ENCODE measurements around the gene VWA3B. TPM values are rescaled to one million over a fixed set of nuclear protein-coding genes. Genes with fewer than 3 reads are reported as not detected.
"Not testable (repeated sequence)": the region's sequence is repeated elsewhere in the genome, so short reads cannot be mapped to it uniquely, and the experiment has no call there.

The VWA3B gene
- total RNA-seq, 1 experiment from 2014 or later: not detected

- H3K79me2 ChIP-seq (ENCODE audit: low read length); H3K9me3 ChIP-seq (ENCODE audit: low read length); H3K9ac ChIP-seq (ENCODE audit: low read length); H3K4me3 ChIP-seq (ENCODE audit: low read length); H3K36me3 ChIP-seq (ENCODE audit: insufficient read depth, low read length); H3K4me2 ChIP-seq (ENCODE audit: low read depth, low read length, poor library complexity, severe bottlenecking); H3K4me1 ChIP-seq (ENCODE audit: low read length); H3K27me3 ChIP-seq (ENCODE audit: low read length); H3K27ac ChIP-seq (ENCODE audit: low read length); H2AFZ ChIP-seq (ENCODE audit: low read length); H4K20me1 ChIP-seq (ENCODE audit: insufficient read depth, low read depth, low read length); DNase-seq; H3K9me2 ChIP-seq (replicated peaks; ENCODE audit: insufficient read depth, low read length): not testable (repeated sequence)
Measured at GRCh38 chr2:98307131-98307696, 220.2 kb downstream of the VWA3B start.

GRCh38 chr2:98308068-98308467 is 221.1 kb downstream of the VWA3B start:
- H2AFZ ChIP-seq (ENCODE audit: low read length): no peak overlapping the region
- H3K27me3 ChIP-seq (ENCODE audit: low read length): no peaks in the 10 kb centered on the region
- H3K9me3 ChIP-seq (ENCODE audit: low read length): no peaks in the 10 kb centered on the region
- DNase-seq: no peak
- no peaks in the 10 kb centered on the region for H4K20me1 ChIP-seq (ENCODE audit: insufficient read depth, low read depth, low read length)
- H3K36me3 ChIP-seq (ENCODE audit: insufficient read depth, low read length): no peaks in the 10 kb centered on the region
- no peak overlapping the region for H3K4me2 ChIP-seq (ENCODE audit: low read depth, low read length, poor library complexity, severe bottlenecking)
- no peaks in the 10 kb centered on the region; the same call in 1 of the 2 replicates for H3K4me1 ChIP-seq (ENCODE audit: low read length)
- no peak overlapping the region for H3K9ac ChIP-seq (ENCODE audit: low read length)
- no peak overlapping the region for H3K4me3 ChIP-seq (ENCODE audit: low read length)
- no peaks in the 10 kb centered on the region for H3K9me2 ChIP-seq (replicated peaks; ENCODE audit: insufficient read depth, low read length)
- no peak overlapping the region for H3K27ac ChIP-seq (ENCODE audit: low read length)
- no peaks in the 10 kb centered on the region for H3K79me2 ChIP-seq (ENCODE audit: low read length)

- Histone ChIP-seq H3K9me3 (ENCODE audit: low read length) (no peaks in the 10 kb centered on the region), H3K4me2 (ENCODE audit: low read depth, low read length, poor library complexity, severe bottlenecking) (no peak overlapping the region), H3K79me2 (ENCODE audit: low read length) (no peaks in the 10 kb centered on the region), H4K20me1 (ENCODE audit: insufficient read depth, low read depth, low read length) (no peaks in the 10 kb centered on the region), H3K27ac (ENCODE audit: low read length) (no peak overlapping the region), H3K36me3 (ENCODE audit: insufficient read depth, low read length) (no peaks in the 10 kb centered on the region), H3K4me1 (ENCODE audit: low read length) (no peaks in the 10 kb centered on the region; the same call in 1 of the 2 replicates), H3K4me3 (ENCODE audit: low read length) (no peak overlapping the region), H3K27me3 (ENCODE audit: low read length) (no peaks in the 10 kb centered on the region), H3K9ac (ENCODE audit: low read length) (no peak overlapping the region), H3K9me2 (replicated peaks; ENCODE audit: insufficient read depth, low read length) (no peaks in the 10 kb centered on the region), H2AFZ (ENCODE audit: low read length) (no peak overlapping the region)
- DNase-seq: no peak
Measured at GRCh38 chr2:98308532-98308931, 221.6 kb downstream of the VWA3B start.

- H3K27me3 ChIP-seq (ENCODE audit: low read length): no peaks in the 10 kb centered on the region
- no peak overlapping the region for H3K27ac ChIP-seq (ENCODE audit: low read length)
- H3K9ac ChIP-seq (ENCODE audit: low read length): no peak overlapping the region
- H3K4me1 ChIP-seq (ENCODE audit: low read length): no peaks in the 10 kb centered on the region; the same call in 1 of the 2 replicates
- H2AFZ ChIP-seq (ENCODE audit: low read length): no peak overlapping the region
- DNase-seq: no peak
- no peaks in the 10 kb centered on the region for H3K9me3 ChIP-seq (ENCODE audit: low read length)
- no peaks in the 10 kb centered on the region for H4K20me1 ChIP-seq (ENCODE audit: insufficient read depth, low read depth, low read length)
- no peaks in the 10 kb centered on the region for H3K36me3 ChIP-seq (ENCODE audit: insufficient read depth, low read length)
- H3K4me2 ChIP-seq (ENCODE audit: low read depth, low read length, poor library complexity, severe bottlenecking): no peak overlapping the region
- no peaks in the 10 kb centered on the region for H3K9me2 ChIP-seq (replicated peaks; ENCODE audit: insufficient read depth, low read length)
- H3K4me3 ChIP-seq (ENCODE audit: low read length): no peak overlapping the region
- H3K79me2 ChIP-seq (ENCODE audit: low read length): no peaks in the 10 kb centered on the region
Measured at GRCh38 chr2:98309580-98309979, 222.6 kb downstream of the VWA3B start.

GRCh38 chr2:98310010-98310409 is 223.0 kb downstream of the VWA3B start:
- Histone ChIP-seq H4K20me1 (ENCODE audit: insufficient read depth, low read depth, low read length) (no peaks in the 10 kb centered on the region), H3K4me3 (ENCODE audit: low read length) (no peak overlapping the region), H2AFZ (ENCODE audit: low read length) (no peak overlapping the region), H3K4me2 (ENCODE audit: low read depth, low read length, poor library complexity, severe bottlenecking) (no peak overlapping the region), H3K4me1 (ENCODE audit: low read length) (no peaks in the 10 kb centered on the region; the same call in 1 of the 2 replicates), H3K79me2 (ENCODE audit: low read length) (no peaks in the 10 kb centered on the region), H3K36me3 (ENCODE audit: insufficient read depth, low read length) (no peaks in the 10 kb centered on the region), H3K9ac (ENCODE audit: low read length) (no peak overlapping the region), H3K27ac (ENCODE audit: low read length) (no peak overlapping the region), H3K9me3 (ENCODE audit: low read length) (no peaks in the 10 kb centered on the region), H3K27me3 (ENCODE audit: low read length) (no peaks in the 10 kb centered on the region), H3K9me2 (replicated peaks; ENCODE audit: insufficient read depth, low read length) (no peaks in the 10 kb centered on the region)
- DNase-seq: no peak

- Histone ChIP-seq H4K20me1 (ENCODE audit: insufficient read depth, low read depth, low read length) (no peaks in the 10 kb centered on the region), H3K27me3 (ENCODE audit: low read length) (no peaks in the 10 kb centered on the region), H3K79me2 (ENCODE audit: low read length) (no peaks in the 10 kb centered on the region), H3K9ac (ENCODE audit: low read length) (no peak overlapping the region), H3K9me3 (ENCODE audit: low read length) (no peaks in the 10 kb centered on the region), H3K27ac (ENCODE audit: low read length) (no peak overlapping the region), H3K4me2 (ENCODE audit: low read depth, low read length, poor library complexity, severe bottlenecking) (no peak overlapping the region), H3K9me2 (replicated peaks; ENCODE audit: insufficient read depth, low read length) (no peaks in the 10 kb centered on the region), H3K36me3 (ENCODE audit: insufficient read depth, low read length) (no peaks in the 10 kb centered on the region), H3K4me3 (ENCODE audit: low read length) (no peak overlapping the region), H3K4me1 (ENCODE audit: low read length) (no peaks in the 10 kb centered on the region), H2AFZ (ENCODE audit: low read length) (no peak overlapping the region)
- DNase-seq: no peak
Measured at GRCh38 chr2:98311090-98311489, 224.1 kb downstream of the VWA3B start.

- Histone ChIP-seq H3K4me3 (ENCODE audit: low read length) (no peak overlapping the region), H3K36me3 (ENCODE audit: insufficient read depth, low read length) (no peaks in the 10 kb centered on the region), H3K4me2 (ENCODE audit: low read depth, low read length, poor library complexity, severe bottlenecking) (no peak overlapping the region), H2AFZ (ENCODE audit: low read length) (no peak overlapping the region), H4K20me1 (ENCODE audit: insufficient read depth, low read depth, low read length) (no peaks in the 10 kb centered on the region), H3K27me3 (ENCODE audit: low read length) (no peaks in the 10 kb centered on the region), H3K4me1 (ENCODE audit: low read length) (no peaks in the 10 kb centered on the region), H3K9ac (ENCODE audit: low read length) (no peak overlapping the region), H3K27ac (ENCODE audit: low read length) (no peak overlapping the region), H3K9me3 (ENCODE audit: low read length) (no peaks in the 10 kb centered on the region), H3K9me2 (replicated peaks; ENCODE audit: insufficient read depth, low read length) (no peaks in the 10 kb centered on the region), H3K79me2 (ENCODE audit: low read length) (no peaks in the 10 kb centered on the region)
- peak; percentile 48 for DNase-seq
Measured at GRCh38 chr2:98311771-98312545, 225.0 kb downstream of the VWA3B start.

- DNase-seq: no peak
- no peaks in the 10 kb centered on the region for H3K79me2 ChIP-seq (ENCODE audit: low read length)
- H2AFZ ChIP-seq (ENCODE audit: low read length): no peak overlapping the region
- no peaks in the 10 kb centered on the region for H3K4me1 ChIP-seq (ENCODE audit: low read length)
- H3K9me3 ChIP-seq (ENCODE audit: low read length): no peaks in the 10 kb centered on the region
- H3K27ac ChIP-seq (ENCODE audit: low read length): no peak overlapping the region
- H3K4me2 ChIP-seq (ENCODE audit: low read depth, low read length, poor library complexity, severe bottlenecking): no peak overlapping the region
- no peaks in the 10 kb centered on the region for H3K9me2 ChIP-seq (replicated peaks; ENCODE audit: insufficient read depth, low read length)
- H3K9ac ChIP-seq (ENCODE audit: low read length): no peak overlapping the region
- H3K36me3 ChIP-seq (ENCODE audit: insufficient read depth, low read length): no peaks in the 10 kb centered on the region
- no peaks in the 10 kb centered on the region for H4K20me1 ChIP-seq (ENCODE audit: insufficient read depth, low read depth, low read length)
- no peak overlapping the region for H3K4me3 ChIP-seq (ENCODE audit: low read length)
- no peaks in the 10 kb centered on the region for H3K27me3 ChIP-seq (ENCODE audit: low read length)
Measured at GRCh38 chr2:98313492-98314250, 226.7 kb downstream of the VWA3B start.

Measured in Karpas-422 (cell line).